ENCODE data around the gene SURF4. TPM values are rescaled to one million over a fixed set of nuclear protein-coding genes. Genes with fewer than 3 reads are reported as not detected.

The SURF4 gene
- total and polyA plus RNA-seq, 2 donors from 2014 or later: 121 to 138 TPM

DNA sequence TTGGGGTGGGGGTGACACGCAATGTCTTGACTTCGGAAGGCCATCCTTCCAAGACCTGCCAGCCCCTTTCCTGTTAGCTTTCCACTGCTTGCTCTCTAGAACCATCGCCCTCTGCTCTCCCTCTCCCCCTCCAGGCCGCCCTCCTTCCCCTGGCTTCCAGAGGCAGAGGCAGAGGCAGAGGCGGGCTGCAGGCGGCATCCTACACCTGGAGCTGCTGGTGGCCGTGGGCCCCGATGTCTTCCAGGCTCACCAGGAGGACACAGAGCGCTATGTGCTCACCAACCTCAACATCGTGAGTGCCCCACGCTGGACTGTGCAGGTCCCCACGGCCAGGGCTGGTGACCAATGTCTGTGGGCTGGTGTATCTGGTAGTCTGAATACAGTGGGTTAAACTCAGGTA, 48.3 kb upstream of the SURF4 start:
- H3K9ac ChIP-seq (ENCODE audit: low read length in 3 of 3): no peak overlapping the region
- H3K9me3 ChIP-seq (ENCODE audit: control insufficient read depth in 2 of 3, insufficient read depth in 1 of 3, low read length in 3 of 3): no peaks in the 10 kb centered on the region
- H3K4me1 ChIP-seq (ENCODE audit: control insufficient read depth in 2 of 3, insufficient read depth in 2 of 3, low read depth in 1 of 3, low read length in 3 of 3): no peaks in the 10 kb centered on the region
- no peaks in the 10 kb centered on the region for H3K36me3 ChIP-seq (ENCODE audit: control insufficient read depth in 2 of 3, insufficient read depth in 3 of 3, low read length in 3 of 3)
- no peak overlapping the region for H3K27ac ChIP-seq (ENCODE audit: low read depth in 2 of 2, low read length in 2 of 2)
- DNase-seq: no peak
- intact Hi-C loops (cut with DNase I): no loop called here
- no peak for FAIRE-seq
- no peak overlapping the region for H3K4me3 ChIP-seq (ENCODE audit: low read length in 3 of 3)
- H3K27me3 ChIP-seq (ENCODE audit: control insufficient read depth, insufficient read depth, low read length): no peaks in the 10 kb centered on the region
- TF ChIP-seq CTCF (IDR thresholded peaks at IDR 0.05; ENCODE audit: borderline replicate concordance, extremely low read depth, insufficient read depth): no peak

GRCh38 chr9:133423216-133423615, 47.4 kb upstream of the SURF4 start:
- H3K4me3 ChIP-seq (ENCODE audit: low read length in 3 of 3): no peak overlapping the region
- H3K36me3 ChIP-seq (ENCODE audit: control insufficient read depth in 2 of 3, insufficient read depth in 3 of 3, low read length in 3 of 3): no peaks in the 10 kb centered on the region
- FAIRE-seq: no peak
- H3K27me3 ChIP-seq (ENCODE audit: control insufficient read depth, insufficient read depth, low read length): no peaks in the 10 kb centered on the region
- no peak for TF ChIP-seq CTCF (IDR thresholded peaks at IDR 0.05; ENCODE audit: borderline replicate concordance, extremely low read depth, insufficient read depth)
- H3K9me3 ChIP-seq (ENCODE audit: control insufficient read depth in 2 of 3, insufficient read depth in 1 of 3, low read length in 3 of 3): no peaks in the 10 kb centered on the region
- H3K27ac ChIP-seq (ENCODE audit: low read depth in 2 of 2, low read length in 2 of 2): no peak overlapping the region
- intact Hi-C loops (cut with DNase I): no loop called here
- H3K9ac ChIP-seq (ENCODE audit: low read length in 3 of 3): no peak overlapping the region
- DNase-seq: no peak
- no peaks in the 10 kb centered on the region for H3K4me1 ChIP-seq (ENCODE audit: control insufficient read depth in 2 of 3, insufficient read depth in 2 of 3, low read depth in 1 of 3, low read length in 3 of 3)

DNA sequence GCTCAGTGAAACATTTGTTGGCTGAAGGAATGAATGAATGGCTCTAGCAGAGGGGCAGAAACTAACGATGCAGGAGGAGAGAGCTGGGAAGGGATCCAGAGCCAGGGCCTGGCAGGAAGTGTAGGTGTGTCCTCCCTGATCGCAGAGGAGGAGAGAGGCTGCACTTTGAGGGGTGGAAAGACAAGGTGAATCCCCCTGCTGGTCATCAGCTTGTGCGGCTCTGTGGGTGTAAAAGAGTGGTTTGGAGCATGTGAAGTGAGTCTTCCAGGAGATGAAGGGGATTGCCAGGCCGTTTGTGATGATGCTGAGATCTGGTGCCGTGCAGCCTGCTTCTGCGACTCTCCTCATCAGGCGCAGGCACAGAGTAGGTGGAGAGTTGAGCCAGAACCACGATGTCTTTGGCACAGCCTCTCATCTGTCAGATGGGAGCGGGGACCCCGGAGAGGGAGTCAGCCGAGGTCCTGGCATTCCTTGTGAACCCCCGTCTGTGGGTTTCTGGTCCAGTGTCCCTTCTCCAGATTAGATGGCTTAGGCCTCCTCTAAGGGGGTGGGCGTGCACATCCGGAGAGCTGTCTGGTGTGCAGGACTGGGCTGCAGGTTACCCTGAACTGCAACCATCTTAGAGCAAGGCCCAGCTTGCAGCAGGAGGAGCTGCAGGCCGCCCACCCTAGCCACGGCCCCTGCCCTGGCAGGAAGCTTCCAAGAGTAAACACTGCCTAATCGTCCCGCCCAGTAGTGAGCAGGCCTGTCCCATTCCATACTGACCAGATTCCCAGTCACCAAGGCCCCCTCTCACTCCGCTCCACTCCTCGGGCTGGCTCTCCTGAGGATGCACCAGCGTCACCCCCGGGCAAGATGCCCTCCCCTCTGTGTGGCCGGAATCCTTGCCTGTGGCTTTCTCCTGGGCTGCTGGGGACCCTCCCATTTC, 46.0 kb upstream of the SURF4 start, which contains the start of gene ADAMTS13:
Gene ADAMTS13, plus strand, starts transcription at position 753 of the 928 bp plus-strand sequence. Its CDS starts 77 bp downstream, at position 830.
- Histone ChIP-seq H3K27me3 (ENCODE audit: control insufficient read depth, insufficient read depth, low read length) (no peaks in the 10 kb centered on the region), H3K36me3 (ENCODE audit: control insufficient read depth in 2 of 3, insufficient read depth in 3 of 3, low read length in 3 of 3) (no peaks in the 10 kb centered on the region), H3K27ac (ENCODE audit: low read depth in 2 of 2, low read length in 2 of 2) (no peak within 1 kb of the TSS), H3K4me1 (ENCODE audit: control insufficient read depth in 2 of 3, insufficient read depth in 2 of 3, low read depth in 1 of 3, low read length in 3 of 3) (peaks cover 0 to under 1% (median under 1%) of the 10 kb centered on the region in 3 donors), H3K9me3 (ENCODE audit: control insufficient read depth in 2 of 3, insufficient read depth in 1 of 3, low read length in 3 of 3) (no peaks in the 10 kb centered on the region), H3K9ac (ENCODE audit: low read length in 3 of 3) (no peak within 1 kb of the TSS), H3K4me3 (ENCODE audit: low read length in 3 of 3) (no peak within 1 kb of the TSS)
- FAIRE-seq (no peak), DNase-seq (no peak)
- intact Hi-C loops (cut with DNase I): no loop called here
- no peak for TF ChIP-seq CTCF (IDR thresholded peaks at IDR 0.05; ENCODE audit: borderline replicate concordance, extremely low read depth, insufficient read depth)
